Suprapubic skin (tissue), 4 donors: ENCODE data around the gene C12orf54. TPM values are rescaled to one million over a fixed set of nuclear protein-coding genes. Genes with fewer than 3 reads are reported as not detected.
"Not testable (repeated sequence)": the region's sequence is repeated elsewhere in the genome, so short reads cannot be mapped to it uniquely, and the experiment has no call there.

Experiments
- DNase-seq, 2 donors: peaks; one replicate each; pipeline ENCODE4 v3.0.0-alpha.2; 2019; ENCODE audit warnings: low spot score in 2 of 2
- H3K27ac ChIP-seq: fragments of 200-600 bp; sonication (generic); one replicate; pipeline ENCODE4 v1.5.1; 2019
- H3K27me3 ChIP-seq: fragments of 200-600 bp; sonication (generic); one replicate; pipeline ENCODE4 v1.5.1; 2019
- H3K36me3 ChIP-seq: fragments of 200-600 bp; sonication (generic); one replicate; pipeline ENCODE4 v1.5.1; 2019
- H3K4me1 ChIP-seq: fragments of 200-600 bp; sonication (generic); one replicate; pipeline ENCODE4 v1.5.1; 2019
- H3K4me3 ChIP-seq: fragments of 200-600 bp; sonication (generic); one replicate; pipeline ENCODE4 v1.5.1; 2019; ENCODE audit warnings: mild to moderate bottlenecking
- H3K9me3 ChIP-seq: fragments of 200-600 bp; sonication (generic); one replicate; pipeline ENCODE4 v1.5.1; 2019
- CTCF ChIP-seq, 2 donors: fragments of 200-600 bp in 1 of 2; fragments of 450-650 bp in 1 of 2; sonication (generic) in 1 of 2; IDR thresholded peaks; one replicate each; pipeline ENCODE4 v1.5.1; 2016 to 2019; ENCODE audit warnings: antibody characterized with exemption in 2 of 2, mild to moderate bottlenecking in 1 of 2, moderate library complexity in 1 of 2
- EP300 ChIP-seq: sonication (generic); formaldehyde crosslinking; IDR thresholded peaks from one replicate; pipeline ENCODE4 v1.6.1; 2017; ENCODE audit warnings: antibody characterized with exemption
- POLR2A ChIP-seq, 2 donors: fragments of 450-650 bp; IDR thresholded peaks; one replicate each; pipeline ENCODE4 v1.6.1; 2017; ENCODE audit warnings: antibody characterized with exemption in 2 of 2, mild to moderate bottlenecking in 2 of 2, moderate library complexity in 2 of 2
- POLR2AphosphoS5 ChIP-seq, 3 donors: sonication (generic); formaldehyde crosslinking; IDR thresholded peaks; one replicate each; pipeline ENCODE4 v1.6.1; 2017; ENCODE audit warnings: antibody characterized with exemption in 3 of 3
- WGBS: methylation state at CpG from one replicate; pipeline ENCODE4 v1.1.5; 2018; 5-methylcytosine and 5-hydroxymethylcytosine counted together
- total RNA-seq, 4 donors: library from RNA; depleted of rRNA; stranded (reverse); fragments of >200 nt; gene quantifications; one replicate each; pipeline ENCODE4 v1.1.0, GENCODE V29; 2016

Gene C12orf54
- not detected for total RNA-seq

GRCh38 chr12:48482198-48482597, at the start of gene C12orf54:
Gene C12orf54 (plus strand): TSS chr12:48482498. CDS start chr12:48483297, 799 bp downstream.
- no peak for DNase-seq
- TF ChIP-seq POLR2A (IDR thresholded peaks at IDR 0.05) = no peak
- no peak for TF ChIP-seq CTCF (IDR thresholded peaks at IDR 0.05)
- TF ChIP-seq EP300 = no peak
- TF ChIP-seq POLR2AphosphoS5 (IDR thresholded peaks at IDR 0.05) = no peak
- H3K4me3 ChIP-seq = no peak within 1 kb of the TSS
- WGBS = 85% methylated on average over 2 of the region's 2 CpGs
- H3K4me1 ChIP-seq = no peaks in the 10 kb centered on the region
- no peak within 1 kb of the TSS for H3K27ac ChIP-seq
- H3K27me3 ChIP-seq = no peaks in the 10 kb centered on the region
- H3K36me3 ChIP-seq = no peaks in the 10 kb centered on the region
- H3K9me3 ChIP-seq = no peaks in the 10 kb centered on the region

- H3K4me3 ChIP-seq, H3K36me3 ChIP-seq, H3K27me3 ChIP-seq, H3K4me1 ChIP-seq, H3K27ac ChIP-seq, DNase-seq, H3K9me3 ChIP-seq: not testable (repeated sequence)
- 87% methylated on average over 10 of the region's 10 CpGs for WGBS
Observed at GRCh38 chr12:48434016-48434415, 48.3 kb upstream of the C12orf54 start.

GRCh38 chr12:48441069-48441468, 41.2 kb upstream of the C12orf54 start:
- Histone ChIP-seq H3K4me1 (no peaks in the 10 kb centered on the region), H3K27ac (no peak overlapping the region), H3K9me3 (no peaks in the 10 kb centered on the region), H3K27me3 (no peaks in the 10 kb centered on the region), H3K36me3 (no peaks in the 10 kb centered on the region), H3K4me3 (no peak overlapping the region)
- 64% methylated on average over 7 of the region's 7 CpGs for WGBS
- DNase-seq = no peak
- TF ChIP-seq POLR2A (IDR thresholded peaks at IDR 0.05) (no peak), CTCF (IDR thresholded peaks at IDR 0.05) (no peak), POLR2AphosphoS5 (IDR thresholded peaks at IDR 0.05) (no peak)

- Histone ChIP-seq H3K36me3 (no peaks in the 10 kb centered on the region), H3K27ac (no peak overlapping the region), H3K9me3 (no peaks in the 10 kb centered on the region), H3K4me3 (no peak overlapping the region), H3K27me3 (no peaks in the 10 kb centered on the region), H3K4me1 (no peaks in the 10 kb centered on the region)
- 86% methylated on average over 3 of the region's 3 CpGs for WGBS
- DNase-seq = no peak
- TF ChIP-seq CTCF (IDR thresholded peaks at IDR 0.05) (no peak), EP300 (no peak), POLR2AphosphoS5 (IDR thresholded peaks at IDR 0.05) (no peak), POLR2A (IDR thresholded peaks at IDR 0.05) (no peak)
Observed at GRCh38 chr12:48442179-48442847, 40.0 kb upstream of the C12orf54 start.

GRCh38 chr12:48445538-48445937, 36.8 kb upstream of the C12orf54 start:
- Histone ChIP-seq H3K27ac (no peak overlapping the region), H3K4me1 (no peaks in the 10 kb centered on the region), H3K4me3 (no peak overlapping the region), H3K9me3 (no peaks in the 10 kb centered on the region), H3K36me3 (no peaks in the 10 kb centered on the region), H3K27me3 (no peaks in the 10 kb centered on the region)
- TF ChIP-seq POLR2AphosphoS5 (IDR thresholded peaks at IDR 0.05) (no peak), POLR2A (IDR thresholded peaks at IDR 0.05) (no peak), CTCF (IDR thresholded peaks at IDR 0.05) (no peak)
- WGBS = 78% methylated on average over 3 of the region's 3 CpGs
- no peak for DNase-seq
